ENCODE data around the gene RAD51B.

The RAD51B gene

DNA sequence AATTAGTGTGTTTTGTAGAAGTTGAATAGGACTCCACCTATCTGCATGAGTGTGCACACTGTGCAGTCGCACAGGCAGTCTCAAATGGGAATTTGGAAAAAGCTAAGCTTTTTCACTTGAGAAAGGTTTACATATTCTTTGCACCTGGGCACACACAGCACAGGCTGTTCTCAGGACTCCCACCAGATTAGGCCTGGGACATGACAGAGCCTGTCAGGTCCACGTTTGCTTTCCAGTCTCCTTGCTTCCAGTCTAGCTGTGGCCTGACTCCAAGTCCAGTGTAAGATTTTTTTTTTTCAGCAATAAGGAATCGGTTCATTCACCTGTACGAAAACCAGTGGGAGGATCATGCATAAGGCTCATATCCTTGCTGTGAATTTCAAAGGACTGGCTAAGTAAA lies 792.0 kb downstream of the RAD51B start:
- DNase-seq = no peak

DNA sequence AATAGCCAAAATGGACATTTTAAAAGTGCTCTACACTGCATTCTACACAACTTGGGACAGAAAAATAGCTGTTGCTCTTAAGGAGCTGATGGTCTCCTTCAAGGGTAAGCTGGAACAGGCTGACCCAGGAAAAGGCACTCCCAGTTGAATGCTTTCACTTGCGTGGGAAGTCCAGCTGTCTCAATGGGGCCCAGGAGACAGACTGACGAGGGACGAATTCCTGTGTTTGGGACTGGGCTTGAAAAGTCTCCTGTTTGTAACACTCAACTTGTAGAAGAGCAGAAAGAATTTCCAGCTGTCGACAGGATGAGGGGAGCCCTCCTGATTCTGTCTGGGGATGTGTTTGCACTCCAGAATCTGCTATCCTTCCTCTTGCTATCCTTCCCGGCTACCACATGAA lies 792.5 kb downstream of the RAD51B start:
- no peak for DNase-seq

DNA sequence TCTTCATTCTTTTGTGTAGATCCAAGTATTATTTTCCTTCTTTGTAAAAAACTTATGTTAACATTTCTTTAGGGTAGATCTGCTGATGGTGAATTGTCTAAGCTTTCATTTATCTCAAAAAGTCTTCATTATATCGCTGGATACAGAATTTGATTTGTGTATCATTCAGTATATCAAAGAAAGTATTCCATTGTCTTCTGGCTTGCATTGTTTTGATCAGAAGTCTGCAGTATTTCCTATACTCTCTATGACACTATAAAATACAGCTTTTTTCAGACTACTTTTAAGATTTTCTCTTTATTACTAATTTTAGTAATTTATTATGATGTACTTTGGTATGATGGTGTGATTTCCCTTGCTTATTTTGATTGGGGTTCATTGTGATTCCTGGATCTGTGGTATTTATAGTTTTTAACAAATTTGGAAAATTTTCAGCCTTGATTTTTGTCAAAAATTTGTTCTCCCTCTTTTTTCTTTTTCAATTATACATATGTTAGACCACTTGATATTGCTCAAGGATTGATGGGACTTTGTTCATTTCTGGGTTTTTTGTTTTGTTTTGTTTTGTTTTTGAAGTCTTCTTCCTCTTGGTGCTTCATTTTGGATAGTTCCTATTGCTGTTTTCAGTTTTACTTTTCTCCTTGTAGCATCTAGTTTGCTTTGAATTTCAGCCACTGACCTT lies 796.8 kb downstream of the RAD51B start:
- DNase-seq = no peak

DNA sequence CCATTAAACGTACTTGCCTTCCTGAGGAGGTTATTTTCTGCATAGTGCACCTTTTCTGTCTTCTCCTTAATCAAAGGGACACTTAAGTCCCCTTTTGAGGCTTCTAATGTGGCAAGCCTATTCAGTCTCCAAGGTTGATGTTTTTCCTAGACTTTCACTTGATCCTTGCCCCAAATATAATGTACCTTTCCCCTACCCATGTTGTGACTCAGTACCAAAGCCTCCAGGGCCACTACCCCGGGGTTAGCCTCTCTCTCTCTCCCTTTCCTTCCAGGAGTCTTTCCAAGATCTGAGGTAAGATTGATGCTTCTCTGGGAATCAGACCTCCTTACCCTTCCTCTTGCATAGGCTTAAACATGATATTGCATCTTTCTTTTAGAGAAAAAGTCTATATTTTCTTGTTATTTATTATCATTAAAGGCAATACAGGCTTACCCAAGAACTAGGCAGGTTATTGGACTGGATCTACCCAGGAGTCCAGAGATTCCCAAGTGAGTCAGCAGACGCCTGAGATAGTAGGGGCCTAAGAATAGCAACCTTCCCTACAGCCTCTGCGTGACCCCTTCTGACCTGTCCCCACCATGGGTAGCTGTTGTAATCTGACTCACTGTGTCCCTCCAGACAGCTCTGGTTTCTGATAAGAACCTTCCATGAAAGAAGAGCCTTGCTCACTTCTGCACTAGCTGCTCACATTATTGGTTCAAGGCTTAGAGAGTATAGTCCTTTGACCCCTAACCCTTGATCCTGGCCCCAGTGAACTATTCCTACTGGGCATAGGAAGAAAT lies 800.4 kb downstream of the RAD51B start:
- DNase-seq = no peak

DNA sequence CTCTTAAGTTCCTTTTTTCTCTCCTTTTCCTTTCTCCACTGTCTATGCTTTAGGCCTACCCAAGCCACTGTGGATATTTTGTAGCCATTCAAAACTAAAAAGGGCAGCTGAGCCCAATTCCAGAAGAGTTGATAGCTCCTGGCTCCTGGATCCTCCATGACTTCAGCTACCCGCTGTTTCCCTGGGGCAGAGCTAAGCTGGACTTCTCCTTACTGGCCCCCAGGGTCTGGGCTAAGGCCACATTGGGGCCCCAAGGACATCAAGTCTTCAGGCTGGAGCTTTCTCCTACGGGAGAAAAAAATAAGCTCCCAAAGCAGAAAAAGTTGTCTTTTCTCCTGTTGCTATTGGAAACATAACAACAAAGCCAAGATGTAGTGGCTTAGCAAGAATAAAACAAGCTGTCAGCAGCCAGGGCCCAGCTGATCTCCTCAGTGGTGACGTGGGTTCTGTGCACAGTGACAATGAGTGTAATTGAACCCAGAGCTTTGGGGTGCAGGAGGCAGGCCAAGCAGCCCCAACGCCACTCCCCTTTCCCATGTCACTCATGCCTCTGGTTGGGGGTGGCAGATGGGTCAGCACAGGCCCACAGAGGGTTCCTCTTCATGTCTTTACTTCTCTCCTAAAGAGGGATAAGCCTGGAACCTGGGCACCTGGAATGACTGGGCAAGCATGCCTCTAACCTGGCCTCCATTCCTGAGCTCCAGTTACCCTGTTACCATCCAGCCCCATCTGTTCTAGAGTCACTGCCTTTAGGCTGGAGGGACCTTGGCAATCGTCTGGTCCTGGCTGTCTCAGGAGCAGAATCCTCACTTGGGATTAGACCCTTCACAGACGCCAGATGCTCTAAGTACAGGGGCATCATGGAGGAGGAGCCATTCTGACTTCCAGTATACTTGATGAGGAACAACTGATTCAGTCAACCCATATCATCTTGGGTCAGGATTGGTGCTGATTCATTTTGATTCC lies 802.1 kb downstream of the RAD51B start:
- no peak for DNase-seq

DNA sequence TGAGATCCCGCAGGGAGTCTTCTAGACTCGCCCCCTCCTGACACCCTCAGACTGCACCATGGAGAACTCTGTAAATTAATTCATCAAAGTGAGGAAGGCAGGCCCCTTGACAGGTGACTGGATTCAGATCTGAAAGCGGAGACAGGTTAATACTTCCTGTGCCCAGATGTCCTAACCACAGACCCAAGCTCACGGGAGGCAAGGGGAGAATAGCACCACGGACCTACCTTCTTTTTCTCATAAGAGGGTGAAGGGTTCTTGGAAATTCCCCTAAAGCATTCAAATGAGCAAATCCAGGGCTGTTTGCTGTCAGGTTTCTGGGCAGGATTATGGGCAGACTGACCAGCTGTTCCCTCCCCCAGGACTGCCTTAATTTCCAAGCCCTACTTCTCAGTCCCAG lies 803.3 kb downstream of the RAD51B start:
- DNase-seq = no peak

DNA sequence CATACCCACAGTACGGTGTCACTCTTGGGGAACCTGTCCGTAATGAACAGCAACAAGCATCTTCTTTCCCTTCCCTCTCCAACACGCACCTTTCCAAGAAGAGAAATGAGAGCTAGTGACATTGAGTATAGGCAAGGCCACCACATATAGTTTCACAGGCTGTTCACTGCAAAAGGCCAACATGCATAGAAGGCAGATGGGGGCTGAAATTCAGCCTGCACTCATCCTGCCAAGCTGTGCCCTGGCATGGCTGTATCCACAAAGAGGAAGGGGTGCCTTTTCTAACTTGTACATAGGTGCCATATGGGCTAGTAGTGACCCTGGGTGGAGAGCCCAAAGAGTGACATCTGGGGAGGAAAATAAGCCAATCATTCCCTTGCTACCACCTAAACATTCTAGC lies 803.7 kb downstream of the RAD51B start:
- no peak for DNase-seq

DNA sequence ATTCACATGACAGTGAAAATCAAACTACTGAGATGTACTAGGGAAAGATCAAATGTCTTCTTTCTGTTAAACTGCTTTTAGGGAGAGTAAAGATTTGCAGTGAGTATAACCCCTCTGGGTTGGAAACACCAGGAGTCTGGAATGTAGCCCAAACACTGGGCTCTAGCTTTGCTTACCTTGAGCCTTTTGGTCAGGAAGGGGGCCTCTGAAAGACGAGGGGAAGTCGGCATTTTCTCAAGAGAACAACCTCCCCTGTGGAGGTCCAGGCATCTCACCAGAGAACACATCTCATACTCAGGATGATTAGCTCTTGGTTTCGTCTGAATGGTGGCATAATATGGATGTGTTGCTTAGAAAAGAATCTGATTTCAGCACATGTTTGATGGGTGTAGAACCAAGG lies 804.2 kb downstream of the RAD51B start:
- DNase-seq = no peak

DNA sequence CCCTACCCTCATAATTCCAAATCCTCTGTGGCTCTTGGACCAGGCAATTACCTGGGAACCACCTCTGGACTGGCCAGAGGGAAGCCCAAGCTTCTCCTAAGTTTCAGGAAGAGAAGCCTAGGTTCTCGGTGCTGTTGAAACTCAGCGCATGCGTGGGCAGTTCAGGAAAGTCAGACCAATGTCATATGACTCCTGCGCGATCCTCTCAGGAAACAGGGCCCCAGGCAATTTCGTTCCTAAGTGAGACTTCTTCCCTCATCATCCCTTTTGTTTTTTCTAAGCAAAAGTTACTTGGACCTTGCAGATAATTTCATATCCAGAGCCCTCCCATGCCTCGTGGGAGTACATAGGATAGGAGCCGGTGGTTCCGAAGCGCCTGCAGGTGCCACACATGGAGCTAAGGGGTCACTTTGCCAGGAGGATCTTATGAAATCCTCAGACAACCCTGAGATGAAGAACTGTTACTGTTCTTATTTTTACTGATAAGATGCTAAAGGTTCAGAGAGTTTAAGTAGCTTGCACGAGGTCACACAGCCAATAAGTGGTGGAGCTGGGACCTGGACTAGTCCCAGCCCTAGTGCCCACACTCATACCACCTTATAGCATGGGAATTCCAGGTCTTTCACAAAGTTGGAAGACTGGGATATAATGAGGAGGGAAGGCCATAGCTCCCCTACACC lies 805.1 kb downstream of the RAD51B start:
- DNase-seq = no peak

DNA sequence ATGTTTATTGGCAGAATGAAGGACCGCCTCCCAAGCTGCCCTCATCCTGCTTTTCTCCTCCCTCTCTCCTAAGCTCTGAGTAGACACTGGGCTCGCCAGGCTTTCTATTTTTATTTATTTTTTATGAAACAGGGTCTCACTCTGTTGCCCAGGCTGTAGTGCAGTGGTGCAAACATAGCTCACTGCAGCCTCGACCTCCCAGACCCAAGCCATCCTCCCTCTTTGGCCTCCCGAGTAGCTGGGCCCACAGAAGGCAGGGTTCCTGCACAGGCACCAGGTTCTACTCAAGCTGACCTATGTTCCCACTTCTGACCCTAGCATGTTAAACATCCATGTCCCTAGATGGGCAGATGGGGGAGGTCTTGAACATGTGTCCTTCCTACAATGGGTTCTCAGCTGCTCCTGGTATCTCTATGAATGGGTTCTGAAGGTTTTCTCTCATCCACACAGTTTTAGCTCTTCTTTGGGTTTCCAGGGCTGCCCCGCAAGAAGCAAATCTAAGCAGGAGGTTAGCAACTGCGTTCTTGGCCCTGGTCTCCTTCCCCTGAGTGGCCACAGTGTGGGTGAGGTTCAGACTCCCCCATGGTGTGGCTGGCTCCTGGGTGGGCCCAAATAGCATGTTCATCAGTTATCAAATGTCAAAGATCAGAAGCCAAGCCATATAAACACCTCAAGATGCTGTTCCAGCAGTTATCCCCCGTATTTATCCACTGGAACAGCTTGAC lies 805.9 kb downstream of the RAD51B start:
- no peak for DNase-seq

DNA sequence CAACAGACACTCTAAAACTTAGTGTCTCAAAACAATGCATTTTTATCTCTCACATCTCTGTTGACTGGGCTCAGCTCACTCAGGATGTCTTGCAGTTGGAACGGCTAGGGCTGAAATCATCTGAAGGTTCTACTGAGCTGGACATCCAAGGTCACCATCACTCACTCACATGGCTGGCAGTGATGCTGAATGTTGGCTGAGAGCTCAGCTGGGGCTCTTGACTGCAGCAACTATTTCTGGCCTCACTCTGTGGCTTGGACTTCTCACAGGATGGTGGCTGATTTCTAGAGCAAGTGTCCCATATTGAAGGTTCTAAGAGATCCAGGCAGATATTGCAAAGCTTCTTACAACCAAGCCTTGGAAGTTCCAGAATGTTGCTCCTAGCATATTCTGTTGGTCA lies 806.8 kb downstream of the RAD51B start:
- DNase-seq = no peak

DNA sequence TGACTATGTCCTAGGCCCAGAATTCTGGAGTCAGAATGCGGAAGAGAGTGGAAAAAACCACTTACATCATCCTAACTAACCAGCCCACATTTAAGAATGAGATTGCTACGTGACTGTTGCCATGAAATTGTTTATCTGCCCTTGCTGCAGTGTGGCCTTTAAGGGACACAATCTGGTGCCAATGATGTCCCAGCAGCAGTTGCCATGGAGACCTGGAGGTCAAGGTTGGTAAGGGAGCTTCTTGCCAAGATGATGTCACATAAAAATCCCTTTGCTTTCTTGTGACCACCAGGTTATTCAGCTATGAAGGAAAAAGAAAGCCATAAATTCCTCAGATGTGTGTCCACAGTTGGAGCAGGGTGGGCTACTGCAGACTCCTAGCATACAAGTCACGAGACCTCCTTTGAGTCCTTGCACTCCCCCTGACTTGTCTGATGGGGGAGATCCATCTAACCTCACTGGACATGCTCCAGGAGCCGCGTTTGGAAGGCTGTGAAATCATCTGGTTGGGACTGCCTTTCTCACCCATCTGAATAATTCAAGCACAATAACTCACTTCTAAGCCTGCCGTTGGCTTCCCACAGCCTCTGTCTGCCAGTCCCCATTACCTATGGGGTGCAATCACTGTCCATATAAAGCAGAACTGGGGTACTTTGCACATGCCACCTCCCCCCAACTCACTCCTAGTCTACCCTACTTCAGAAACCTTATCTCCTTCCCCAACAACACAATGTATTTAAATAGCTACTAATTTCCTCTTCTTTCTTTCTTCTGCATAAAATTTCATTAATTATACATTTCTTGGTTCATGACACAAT lies 807.7 kb downstream of the RAD51B start:
- no peak for DNase-seq

DNA sequence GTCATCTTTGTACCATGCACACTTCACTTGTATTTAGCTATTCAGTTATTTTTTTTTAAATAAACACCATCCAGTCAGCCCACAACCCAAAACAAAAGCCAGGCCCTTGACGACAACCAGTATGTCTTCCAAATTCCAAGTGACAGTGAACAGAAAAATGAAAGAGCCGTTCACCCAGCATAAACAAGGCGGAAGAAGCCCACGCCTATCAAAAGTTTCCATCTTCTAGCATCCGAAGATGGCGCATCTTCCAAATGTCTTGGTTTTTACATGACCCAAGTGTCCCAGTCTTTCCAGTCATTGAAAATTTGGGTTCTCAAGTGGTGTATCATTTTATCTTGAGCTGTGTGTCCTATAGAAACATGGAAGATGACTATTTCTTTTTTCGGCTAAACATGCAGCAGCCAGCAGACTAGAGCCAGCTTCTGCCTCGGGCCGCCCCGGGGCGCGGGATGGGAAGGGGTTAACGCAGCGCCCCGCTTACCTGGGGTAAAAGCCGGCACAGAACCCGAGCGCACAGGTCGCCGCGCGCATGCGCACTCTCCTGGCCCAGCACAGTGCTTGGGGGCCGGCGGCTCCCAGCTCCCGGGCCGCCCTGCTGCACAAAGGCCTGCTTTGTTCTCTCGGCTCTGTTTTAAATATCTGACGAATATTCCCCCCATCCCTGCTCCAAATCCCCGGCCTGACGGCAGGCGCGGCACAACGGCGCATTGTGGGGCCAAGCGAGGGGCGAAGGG lies 808.5 kb downstream of the RAD51B start:
- DNase-seq = peak; percentile 19

DNA sequence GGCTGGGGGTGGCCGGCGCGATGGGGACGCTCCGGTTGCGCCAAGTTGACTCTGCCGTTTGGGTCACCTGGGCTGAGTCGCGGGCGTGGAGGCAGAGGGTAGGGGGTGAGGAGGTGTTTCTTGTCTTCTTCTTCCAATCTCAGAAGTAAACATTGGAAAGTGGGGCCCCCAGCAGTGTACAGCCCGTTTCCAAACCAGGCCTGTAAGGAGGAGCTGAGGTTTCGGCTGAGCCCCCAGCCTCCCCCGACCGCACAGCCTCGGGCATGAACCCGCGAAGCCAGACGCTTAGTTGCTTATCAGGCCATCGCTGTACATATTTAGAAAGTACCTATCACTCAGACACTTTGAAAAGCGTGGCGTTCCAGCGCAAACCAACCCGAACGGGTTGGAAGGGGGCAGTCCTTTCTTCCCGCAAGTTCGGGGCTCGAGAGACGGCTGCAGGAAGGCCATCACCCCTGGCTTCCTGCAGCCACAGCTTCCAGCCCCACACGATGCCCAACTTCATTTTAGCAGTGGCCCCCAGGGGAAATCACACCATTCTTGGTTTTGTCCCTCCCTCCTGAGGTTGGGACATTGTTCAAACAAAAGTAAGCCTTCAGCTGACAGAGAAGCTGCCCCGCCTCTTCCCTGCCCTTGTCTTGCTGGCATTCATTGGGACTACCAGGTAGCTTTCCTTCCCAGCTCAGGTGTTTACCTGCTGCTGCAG lies 809.2 kb downstream of the RAD51B start:
- peak; percentile 15 for DNase-seq

DNA sequence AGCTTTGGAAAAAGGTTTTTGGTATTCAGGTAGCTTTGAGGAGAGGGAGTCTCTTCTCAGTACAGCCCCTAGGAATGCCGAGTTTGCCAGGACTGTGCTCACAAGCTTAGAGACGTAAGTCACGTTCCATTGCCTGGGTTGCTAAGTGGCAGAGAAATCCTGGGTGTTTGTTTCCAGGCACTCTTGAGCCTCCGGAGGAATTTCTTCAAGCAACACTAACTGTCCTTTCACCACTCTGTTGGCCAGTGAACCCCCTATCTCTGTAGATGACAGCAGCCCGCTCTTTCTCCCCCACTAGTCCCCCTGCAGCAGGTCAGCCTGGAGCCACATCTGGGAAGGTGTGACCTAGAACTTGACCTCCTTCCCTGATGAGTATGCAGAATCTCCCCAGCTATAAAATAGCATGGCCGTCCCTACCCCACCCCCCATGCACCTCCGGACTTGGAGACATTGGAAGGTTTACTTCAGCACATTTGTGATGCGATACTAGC lies 810.5 kb downstream of the RAD51B start:
- no peak for DNase-seq

DNA sequence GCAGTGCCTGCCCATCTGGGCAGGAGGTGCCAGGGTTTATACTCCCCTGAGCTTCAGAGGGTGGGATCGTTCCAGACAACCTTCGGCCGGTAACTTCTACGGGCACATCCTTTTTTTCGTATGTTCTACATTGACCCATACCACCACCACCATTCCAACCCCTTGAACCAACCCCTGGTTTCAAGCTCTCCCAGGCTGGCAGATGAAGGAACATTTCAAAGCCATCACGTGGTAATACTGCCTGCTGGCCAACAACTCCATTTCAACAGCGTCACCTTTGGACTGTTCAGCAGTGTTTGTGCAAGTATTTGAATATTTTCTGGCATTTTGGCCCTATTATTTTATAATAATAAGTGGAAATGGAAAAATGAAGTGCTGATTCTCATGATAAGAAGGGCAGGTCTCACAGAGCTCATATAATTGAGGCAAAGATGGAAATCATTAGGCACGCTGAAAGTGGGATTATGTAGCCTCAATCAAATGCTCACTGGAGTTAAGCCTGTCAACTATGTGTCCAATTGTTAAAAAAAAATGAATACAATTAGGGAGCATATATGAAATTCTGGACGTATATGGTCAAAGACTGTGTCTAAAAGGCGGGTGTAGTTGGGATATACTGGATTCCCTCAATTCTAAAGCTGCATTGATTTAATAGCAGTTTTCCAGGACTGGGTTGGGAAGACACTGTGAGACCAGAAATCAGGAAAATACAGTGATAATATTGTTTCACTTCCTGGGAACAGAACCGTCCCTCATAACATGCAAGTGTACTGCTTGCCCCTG lies 811.2 kb downstream of the RAD51B start:
- no peak for DNase-seq

DNA sequence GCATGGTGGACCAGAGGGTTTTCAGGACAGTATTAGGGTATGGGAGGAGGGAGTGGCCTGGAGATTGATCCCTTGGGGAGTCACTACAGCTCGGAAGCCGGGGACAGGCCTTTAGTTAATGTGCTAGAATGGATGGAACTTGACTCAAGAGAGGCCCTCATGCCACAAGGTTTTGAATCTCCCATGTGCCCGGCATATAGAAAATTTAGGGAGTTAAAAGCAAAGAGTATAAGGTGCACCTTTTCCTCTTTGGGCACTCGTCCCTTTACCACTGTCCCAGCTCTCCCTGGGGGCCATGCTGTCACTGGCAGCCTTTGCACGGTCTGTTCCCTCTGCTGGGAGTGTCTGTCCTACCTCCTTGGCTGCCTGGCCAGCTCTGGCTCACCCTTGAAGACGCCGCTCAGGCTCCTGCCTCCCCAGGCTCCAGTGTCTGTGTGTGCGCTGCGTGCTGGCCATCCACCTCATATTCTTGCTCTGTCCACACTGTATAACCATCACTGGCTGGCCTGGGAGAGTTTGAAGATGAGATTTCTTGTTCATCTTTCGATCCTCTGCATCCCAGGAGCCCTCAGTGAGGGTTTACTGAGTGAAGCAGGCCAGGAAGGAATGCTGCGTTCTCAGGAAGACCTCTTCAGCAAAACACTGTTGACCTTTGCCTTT lies 811.9 kb downstream of the RAD51B start:
- no peak for DNase-seq
